GM21528 (cell line): ENCODE data around the gene HSF4.
A peak's percentile ranks its signal among the peaks of the same experiment; 100 is the strongest.

Experiments used
- ATAC-seq: cut with Tn5 transposase; IDR thresholded peaks from one replicate; pipeline ENCODE4 v1.9.1; 2021; ENCODE audit warnings: mild to moderate bottlenecking, moderate library complexity; ENCODE audit not compliant: unreplicated experiment, low FRiP score

The HSF4 gene

GRCh38 chr16:67183284-67183626 is 18.7 kb downstream of the HSF4 start:
- no peak for ATAC-seq

DNA sequence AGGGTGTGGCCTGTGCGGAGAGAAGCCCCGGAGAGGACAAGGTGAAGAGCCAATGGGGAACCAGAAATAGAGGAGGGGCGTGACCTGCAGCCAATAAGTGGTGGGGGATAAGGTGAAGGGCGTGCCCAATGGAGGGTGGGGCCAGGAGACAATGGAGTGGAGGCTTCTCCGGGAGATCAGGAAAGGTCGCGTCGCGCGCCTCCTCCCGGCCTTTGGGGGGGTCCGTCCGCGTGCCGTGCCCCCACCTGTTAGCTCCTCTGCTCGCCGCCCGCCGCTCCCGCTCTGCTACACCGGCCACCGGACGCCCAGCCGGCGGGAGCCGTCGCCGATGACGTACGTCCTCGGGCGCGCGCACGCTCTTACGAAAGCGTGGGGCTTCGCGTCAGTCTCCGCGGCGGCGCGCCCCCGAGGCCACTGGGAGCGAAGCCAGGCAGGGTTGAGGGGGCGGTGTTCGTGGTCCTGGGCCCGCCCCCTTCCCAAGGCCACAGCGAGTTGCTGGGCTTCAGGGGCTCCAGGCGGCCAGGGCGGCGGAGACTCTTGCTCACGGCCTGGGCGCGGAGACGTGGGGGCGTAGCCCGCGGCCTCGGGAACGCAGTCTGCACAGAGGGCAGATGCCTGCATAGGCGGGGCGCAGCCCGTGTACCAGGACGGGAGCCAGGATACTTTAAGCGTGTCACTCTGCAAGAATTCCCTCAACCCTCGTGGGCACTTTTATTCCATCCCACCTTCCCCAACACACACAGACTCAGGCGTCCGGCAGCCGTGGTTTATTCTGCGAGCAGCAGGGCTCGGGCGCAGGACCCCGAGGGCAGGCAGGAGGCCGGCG is 19.3 kb downstream of the HSF4 start, which contains the start of gene MATCAP1:
Gene MATCAP1, minus strand, starts transcription at position 337 of the 826 bp plus-strand sequence. CDS start 3,353 bp downstream, outside the sequence.
- ATAC-seq: peak; percentile 91

DNA sequence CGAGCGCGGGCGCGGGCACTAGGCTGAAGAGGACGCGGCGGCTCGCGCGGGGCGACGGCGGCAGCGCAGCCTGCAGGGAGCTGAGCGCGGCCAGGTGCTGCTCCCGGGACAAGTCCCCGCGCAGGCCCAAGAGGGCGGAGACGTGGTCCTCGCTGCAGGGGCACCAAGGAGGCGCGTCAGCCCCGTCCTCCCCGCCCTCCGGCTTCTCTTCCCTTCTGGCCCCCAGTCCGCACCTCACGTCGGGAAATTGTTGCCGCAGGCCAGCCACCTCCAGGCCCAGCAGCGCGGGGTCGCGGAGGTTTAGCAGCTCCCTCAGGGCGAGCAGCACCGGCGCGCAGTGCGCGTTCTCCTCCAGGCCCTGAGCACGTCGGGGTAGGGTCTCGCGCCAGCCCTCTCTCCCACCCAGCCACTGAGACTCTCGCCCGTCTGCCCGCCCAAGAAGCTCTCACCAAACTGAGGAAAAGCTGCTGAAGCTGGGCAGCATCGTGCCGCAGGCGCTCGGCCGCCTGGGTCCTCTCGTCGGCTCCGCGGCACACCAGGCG is 20.0 kb downstream of the HSF4 start:
- no peak for ATAC-seq

DNA sequence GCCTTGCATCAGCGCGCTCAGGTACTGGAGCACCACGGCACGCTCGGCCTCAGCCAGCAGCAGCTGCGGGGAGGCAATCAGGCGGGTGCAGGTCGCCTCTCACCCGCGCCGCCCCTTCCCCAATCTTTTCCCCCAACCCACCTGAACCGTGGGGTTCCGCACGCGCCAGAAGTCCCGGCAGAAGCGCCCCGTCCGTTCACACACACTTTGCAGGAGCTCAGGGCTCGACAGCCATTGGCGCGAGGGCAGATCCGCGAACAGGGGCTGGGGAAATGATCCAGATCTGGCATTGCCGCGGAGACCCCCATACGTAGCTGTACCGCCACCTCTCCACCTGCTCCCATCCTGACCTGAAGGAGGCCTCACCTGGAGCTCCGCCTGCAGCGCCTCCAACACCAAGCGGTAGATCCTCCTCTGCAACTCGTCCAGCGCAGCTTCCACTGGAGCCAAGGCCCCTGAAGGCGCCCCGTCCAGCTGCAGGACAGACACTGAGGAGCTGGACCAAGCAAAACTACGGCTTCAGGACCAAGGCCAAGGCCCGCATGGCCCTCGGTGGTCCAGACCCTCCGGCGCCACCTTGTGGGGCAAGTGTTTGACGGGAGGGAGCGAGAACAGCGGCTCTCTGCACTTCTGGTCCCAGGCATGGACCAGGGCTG is 20.6 kb downstream of the HSF4 start:
- no peak for ATAC-seq

- ATAC-seq: no peak
Measured at GRCh38 chr16:67185651-67186134, 21.1 kb downstream of the HSF4 start.

DNA sequence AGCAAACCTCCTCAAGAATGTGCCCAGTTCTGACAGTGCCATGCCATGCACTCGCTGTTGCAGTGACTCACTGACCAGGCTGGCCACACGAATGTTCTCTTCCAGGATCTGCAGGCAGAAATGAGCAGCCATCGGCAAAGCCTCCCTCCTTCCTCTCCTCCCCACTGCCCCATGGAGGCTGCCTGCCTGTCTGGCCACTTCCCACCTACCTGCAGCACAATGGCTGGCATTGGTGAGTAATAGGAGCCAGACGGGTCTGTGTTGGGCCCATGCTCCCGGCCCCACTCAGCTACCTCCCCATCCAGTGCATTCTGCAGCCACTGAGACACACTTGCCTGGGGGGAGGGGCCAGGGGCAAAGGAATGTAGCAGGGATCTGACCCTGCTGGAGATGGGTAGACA is 22.0 kb downstream of the HSF4 start:
- ATAC-seq: no peak

GRCh38 chr16:67187175-67187890 is 22.8 kb downstream of the HSF4 start:
- no peak for ATAC-seq

DNA sequence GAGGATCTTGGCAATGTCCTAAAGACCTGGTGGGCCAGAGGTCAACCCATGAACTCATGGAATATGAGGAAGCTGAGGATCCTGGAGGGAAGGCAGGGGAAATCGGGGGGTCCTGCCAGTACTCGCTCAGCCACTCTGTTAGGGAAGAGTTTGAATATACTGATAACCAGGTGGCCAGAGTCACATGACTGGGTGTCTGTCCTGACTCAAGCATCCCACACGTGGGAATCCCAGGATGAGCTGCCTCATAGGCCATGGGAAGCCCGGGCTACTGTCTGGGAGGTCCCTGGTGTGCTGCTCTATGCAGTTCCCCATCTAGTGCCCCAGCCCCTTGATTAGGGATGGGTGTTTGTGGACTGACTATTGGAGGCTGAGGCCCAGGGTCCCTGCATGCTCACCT is 23.8 kb downstream of the HSF4 start:
- no peak for ATAC-seq

- ATAC-seq: no peak
Measured at GRCh38 chr16:67188798-67189197, 24.3 kb downstream of the HSF4 start.

GRCh38 chr16:67190041-67190440 is 25.5 kb downstream of the HSF4 start, which contains the start of gene EXOC3L1:
Gene EXOC3L1, minus strand, starts transcription at chr16:67190136. Its CDS starts 460 bp downstream, at chr16:67189676.
- no peak for ATAC-seq

DNA sequence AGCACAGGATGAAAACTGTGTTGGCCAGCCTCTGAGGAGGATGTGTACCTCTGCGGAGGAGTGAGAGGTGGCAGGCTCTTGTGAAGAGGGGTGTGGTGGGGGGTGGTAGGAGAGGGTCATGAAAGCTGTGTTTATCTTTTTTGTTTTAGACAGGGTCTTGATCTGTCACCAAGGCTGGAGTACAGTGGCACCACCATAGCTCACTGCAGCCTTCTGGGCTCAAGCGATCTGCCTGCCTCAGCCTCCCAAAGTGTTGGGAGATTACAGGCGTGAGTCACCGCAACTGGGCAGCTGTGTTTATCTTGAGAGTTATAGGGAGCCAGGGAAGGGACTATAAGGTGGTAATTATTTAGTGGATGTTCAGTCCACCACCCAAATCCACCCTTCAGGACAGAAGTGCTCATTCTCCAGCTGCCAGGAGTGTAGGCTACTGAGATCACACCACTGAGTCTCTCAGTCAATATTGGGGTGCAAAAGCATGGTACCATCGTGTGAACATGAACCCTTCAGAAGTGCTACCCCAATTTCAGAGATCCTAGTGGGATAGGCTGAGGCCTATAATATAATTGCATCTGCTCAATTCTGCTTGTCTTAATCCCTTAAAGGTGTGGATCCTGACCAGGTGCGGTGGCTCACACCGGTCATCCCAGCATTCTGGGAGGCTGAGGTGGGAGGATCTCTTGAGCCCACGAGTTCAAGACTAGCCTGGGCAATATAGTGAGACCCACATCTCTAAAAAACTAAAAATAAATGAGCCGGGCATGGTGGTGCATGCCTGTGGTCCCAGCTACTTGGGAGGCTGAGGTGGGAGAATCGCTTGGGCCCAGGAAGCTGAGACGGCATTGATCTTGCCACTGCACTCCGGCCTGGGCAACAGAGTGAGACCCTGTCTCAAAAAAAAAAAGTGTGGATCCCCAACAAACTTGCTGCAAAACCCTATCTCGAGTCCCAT is 26.2 kb downstream of the HSF4 start:
- ATAC-seq: no peak

GRCh38 chr16:67191411-67191994 is 27.0 kb downstream of the HSF4 start:
- no peak for ATAC-seq

DNA sequence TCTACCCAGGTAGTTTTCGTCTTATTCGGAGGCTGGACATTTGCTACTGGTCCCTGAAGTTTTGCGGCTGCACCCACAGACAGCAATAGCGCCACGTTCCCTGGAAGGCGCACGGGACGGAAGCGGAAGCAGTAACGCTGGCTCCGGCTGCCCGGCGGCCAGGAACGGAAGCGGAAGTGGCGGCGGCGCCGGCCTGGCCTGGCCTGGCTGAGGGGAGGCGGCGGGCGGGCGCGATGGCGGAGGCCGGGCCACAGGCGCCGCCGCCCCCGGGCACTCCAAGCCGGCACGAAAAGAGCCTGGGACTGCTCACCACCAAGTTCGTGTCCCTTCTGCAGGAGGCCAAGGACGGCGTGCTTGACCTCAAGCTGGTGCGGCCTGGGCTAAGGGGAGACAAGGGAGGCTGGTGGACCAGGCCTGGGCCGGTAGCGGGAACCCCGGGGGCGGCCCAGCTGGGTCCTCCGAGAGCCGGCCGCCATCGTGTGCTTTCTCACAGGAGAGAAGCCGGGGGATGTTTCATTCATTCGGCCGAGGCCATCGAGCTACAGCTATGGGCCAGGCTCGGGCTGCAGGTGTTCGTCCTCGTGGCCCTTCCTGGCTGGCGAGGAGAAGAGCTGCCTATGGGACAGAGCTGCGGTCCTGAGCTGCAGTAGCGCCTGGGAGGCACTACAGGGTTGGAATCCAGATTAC is 27.6 kb downstream of the HSF4 start, which contains the start of gene E2F4:
Gene E2F4, plus strand, starts transcription at position 161 of the 687 bp plus-strand sequence. Its CDS starts 73 bp downstream, at position 234.
- ATAC-seq: peak; percentile 73

DNA sequence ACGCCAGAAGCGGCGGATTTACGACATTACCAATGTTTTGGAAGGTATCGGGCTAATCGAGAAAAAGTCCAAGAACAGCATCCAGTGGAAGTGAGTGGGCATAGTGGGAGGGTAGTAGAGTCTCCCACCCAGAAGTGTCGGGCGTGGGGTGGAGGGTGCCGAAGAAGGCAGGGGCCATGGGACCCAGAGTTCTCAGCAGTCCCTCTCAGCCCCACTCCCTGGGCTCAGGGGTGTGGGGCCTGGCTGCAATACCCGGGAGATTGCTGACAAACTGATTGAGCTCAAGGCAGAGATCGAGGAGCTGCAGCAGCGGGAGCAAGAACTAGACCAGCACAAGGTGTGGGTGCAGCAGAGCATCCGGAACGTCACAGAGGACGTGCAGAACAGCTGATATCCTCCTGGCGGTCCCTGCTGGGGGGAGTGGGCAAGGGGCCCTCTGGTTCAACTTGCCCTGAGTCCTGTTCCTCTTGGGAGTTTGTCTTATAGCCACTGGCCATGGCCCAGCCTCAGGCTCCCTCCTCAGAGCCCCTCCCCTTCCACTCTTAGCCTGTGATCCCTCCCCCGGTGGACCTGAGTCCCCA is 28.3 kb downstream of the HSF4 start:
- no peak for ATAC-seq

DNA sequence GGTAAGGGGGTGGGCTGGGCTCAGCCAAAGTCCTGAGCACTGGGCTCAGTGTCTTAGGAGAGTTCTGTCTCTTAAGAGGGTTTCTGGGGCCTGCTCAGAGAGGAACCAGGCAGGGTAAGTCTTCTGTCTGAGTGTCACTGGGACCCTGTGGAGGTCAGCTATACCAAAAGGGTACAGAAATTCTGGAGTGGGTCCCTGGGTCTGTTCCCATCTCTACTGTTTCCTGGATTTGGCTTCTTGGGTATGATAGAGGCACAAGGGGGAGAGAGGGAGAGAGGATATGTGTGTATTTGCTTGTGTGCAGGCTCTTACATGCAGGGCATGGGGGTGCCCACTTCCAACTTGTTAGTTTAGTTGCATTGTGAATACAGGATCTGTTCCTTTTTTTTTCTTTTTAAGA is 29.0 kb downstream of the HSF4 start:
- ATAC-seq: no peak

GRCh38 chr16:67194260-67194659 is 29.7 kb downstream of the HSF4 start:
- ATAC-seq: no peak

DNA sequence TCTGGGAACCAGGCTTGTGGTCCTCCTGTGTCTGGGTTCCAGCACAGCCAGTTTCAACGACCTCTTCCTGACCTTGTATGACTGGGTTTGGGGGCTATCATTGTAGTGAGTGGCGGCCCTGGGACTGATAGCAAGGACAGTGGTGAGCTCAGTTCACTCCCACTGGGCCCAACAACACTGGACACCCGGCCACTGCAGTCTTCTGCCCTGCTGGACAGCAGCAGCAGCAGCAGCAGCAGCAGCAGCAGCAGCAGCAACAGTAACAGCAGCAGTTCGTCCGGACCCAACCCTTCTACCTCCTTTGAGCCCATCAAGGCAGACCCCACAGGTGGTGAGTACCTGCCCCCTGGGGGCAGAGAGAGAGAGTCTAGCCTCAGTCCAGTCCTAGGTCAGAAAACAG is 31.1 kb downstream of the HSF4 start:
- no peak for ATAC-seq

- ATAC-seq: no peak
Measured at GRCh38 chr16:67196881-67197280, 32.3 kb downstream of the HSF4 start.
